ENCODE data around the gene DACT3.
"Not testable (repeated sequence)": the region's sequence is repeated elsewhere in the genome, so short reads cannot be mapped to it uniquely, and the experiment has no call there.

The DACT3 gene

DNA sequence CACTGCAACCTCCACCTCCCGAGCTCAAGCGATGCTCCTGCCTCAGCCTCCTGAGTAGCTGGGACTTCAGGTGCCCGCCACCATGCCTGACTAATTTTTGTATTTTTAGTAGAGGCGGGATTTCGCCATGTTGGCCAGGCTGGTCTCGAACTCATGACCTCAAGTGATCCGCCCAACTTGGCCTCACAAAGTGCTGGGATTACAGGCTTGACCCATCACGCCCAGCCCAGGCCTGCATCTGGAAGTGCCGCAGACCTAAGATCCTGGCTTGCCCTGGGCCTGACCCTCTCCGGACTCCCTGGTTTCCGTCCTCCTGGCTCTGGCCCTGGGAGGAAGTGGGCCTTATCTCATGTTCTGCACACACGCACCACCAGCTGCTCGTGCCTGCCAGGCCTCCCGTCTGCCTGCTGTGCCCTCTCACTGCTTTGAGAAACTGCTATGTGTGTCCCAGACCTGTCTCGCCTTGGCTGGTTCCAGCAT, 31.4 kb downstream of the DACT3 start:
- no peaks in the 10 kb centered on the region for H3K27me3 ChIP-seq (ENCODE audit: insufficient read depth, low read depth, severe bottlenecking)
- TF ChIP-seq, protein P1, sequence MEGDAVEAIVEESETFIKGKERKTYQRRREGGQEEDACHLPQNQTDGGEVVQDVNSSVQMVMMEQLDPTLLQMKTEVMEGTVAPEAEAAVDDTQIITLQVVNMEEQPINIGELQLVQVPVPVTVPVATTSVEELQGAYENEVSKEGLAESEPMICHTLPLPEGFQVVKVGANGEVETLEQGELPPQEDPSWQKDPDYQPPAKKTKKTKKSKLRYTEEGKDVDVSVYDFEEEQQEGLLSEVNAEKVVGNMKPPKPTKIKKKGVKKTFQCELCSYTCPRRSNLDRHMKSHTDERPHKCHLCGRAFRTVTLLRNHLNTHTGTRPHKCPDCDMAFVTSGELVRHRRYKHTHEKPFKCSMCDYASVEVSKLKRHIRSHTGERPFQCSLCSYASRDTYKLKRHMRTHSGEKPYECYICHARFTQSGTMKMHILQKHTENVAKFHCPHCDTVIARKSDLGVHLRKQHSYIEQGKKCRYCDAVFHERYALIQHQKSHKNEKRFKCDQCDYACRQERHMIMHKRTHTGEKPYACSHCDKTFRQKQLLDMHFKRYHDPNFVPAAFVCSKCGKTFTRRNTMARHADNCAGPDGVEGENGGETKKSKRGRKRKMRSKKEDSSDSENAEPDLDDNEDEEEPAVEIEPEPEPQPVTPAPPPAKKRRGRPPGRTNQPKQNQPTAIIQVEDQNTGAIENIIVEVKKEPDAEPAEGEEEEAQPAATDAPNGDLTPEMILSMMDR (IDR thresholded peaks at IDR 0.05; ENCODE audit: low read depth, low read length): no peak
- no peak overlapping the region for H3K4me3 ChIP-seq (ENCODE audit: low read depth, low read length)
- peaks cover 13% of the 10 kb centered on the region for H3K36me3 ChIP-seq
- peak; percentile 51 for DNase-seq
- peak overlapping the region; percentile 95 for H3K27ac ChIP-seq
- no peaks in the 10 kb centered on the region for H3K9me3 ChIP-seq (ENCODE audit: severe bottlenecking)

DNA sequence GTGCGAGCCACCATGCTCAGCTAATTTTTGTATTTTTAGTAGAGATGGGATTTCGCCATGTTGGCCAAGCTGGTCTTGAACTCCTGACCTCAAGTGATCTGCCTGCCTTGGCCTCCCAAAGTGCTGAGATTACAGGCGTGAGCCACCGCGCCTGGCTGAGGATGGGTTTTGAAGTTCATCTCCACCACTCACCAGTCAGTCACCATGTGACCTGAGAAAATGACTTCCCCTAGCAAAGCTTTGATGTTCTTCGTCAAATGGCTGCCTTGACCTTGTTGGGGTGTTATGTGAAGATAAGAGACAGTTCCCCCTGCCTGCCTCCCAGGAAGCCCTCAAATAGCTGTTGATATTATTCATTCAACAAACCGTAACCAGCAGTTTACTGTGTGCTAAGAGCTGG, 32.0 kb downstream of the DACT3 start:
- not testable (repeated sequence) for DNase-seq; H3K4me3 ChIP-seq (ENCODE audit: low read depth, low read length); H3K27me3 ChIP-seq (ENCODE audit: insufficient read depth, low read depth, severe bottlenecking); H3K9me3 ChIP-seq (ENCODE audit: severe bottlenecking)
- H3K27ac ChIP-seq: peak overlapping the region; percentile 95
- H3K36me3 ChIP-seq: peaks cover 13% of the 10 kb centered on the region

DNA sequence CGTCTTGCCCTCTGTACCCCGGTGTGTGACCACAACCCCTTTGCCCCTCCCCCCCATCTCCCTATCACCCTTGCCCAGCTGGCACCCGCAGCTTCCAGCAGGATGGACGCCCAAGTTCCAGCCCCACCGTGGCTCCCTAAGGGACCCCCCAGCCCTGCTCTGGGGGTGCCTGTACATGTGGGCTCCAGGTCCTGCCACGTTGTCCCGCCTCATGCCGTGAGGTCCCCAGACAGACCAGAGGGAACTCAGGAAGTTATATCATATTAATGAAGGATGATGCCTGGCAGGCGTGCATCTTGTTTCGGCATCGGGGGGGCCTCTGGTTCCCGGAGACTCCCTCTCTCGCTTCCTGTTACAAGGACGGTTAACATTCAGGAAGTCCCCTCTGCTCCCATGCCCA, 34.5 kb downstream of the DACT3 start:
- no peak for DNase-seq
- TF ChIP-seq, protein P1 (IDR thresholded peaks at IDR 0.05; ENCODE audit: low read depth, low read length): no peak
- no peaks in the 10 kb centered on the region for H3K9me3 ChIP-seq (ENCODE audit: severe bottlenecking)
- H3K27me3 ChIP-seq (ENCODE audit: insufficient read depth, low read depth, severe bottlenecking): no peaks in the 10 kb centered on the region
- H3K27ac ChIP-seq: no peak overlapping the region
- no peak overlapping the region for H3K4me3 ChIP-seq (ENCODE audit: low read depth, low read length)
- no peaks in the 10 kb centered on the region for H3K36me3 ChIP-seq

DNA sequence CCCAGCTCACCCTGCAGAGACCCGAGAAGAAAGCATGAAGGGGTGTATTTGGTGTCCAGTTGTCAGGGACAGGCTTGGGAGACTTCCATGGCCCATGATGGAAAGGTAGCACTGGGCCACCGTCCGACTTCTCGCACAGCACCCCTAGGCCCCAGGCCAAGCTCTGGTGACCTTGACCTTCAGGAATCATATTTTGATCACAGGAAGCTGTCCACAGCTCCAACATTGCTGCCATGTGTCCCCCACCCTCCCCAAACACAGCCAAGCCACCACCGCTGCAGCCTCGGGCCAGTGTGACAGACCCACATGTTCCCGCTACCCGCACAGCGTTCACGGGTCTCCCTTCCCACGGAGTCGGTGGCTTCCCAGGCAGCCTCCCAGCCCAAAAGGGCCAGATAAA, 35.3 kb downstream of the DACT3 start:
- no peaks in the 10 kb centered on the region for H3K27me3 ChIP-seq (ENCODE audit: insufficient read depth, low read depth, severe bottlenecking)
- DNase-seq: no peak
- TF ChIP-seq, protein P1 (IDR thresholded peaks at IDR 0.05; ENCODE audit: low read depth, low read length): no peak
- H3K27ac ChIP-seq: no peak overlapping the region; the same call in 1 of the 2 replicates
- H3K36me3 ChIP-seq: no peaks in the 10 kb centered on the region
- H3K9me3 ChIP-seq (ENCODE audit: severe bottlenecking): no peaks in the 10 kb centered on the region
- H3K4me3 ChIP-seq (ENCODE audit: low read depth, low read length): no peak overlapping the region

DNA sequence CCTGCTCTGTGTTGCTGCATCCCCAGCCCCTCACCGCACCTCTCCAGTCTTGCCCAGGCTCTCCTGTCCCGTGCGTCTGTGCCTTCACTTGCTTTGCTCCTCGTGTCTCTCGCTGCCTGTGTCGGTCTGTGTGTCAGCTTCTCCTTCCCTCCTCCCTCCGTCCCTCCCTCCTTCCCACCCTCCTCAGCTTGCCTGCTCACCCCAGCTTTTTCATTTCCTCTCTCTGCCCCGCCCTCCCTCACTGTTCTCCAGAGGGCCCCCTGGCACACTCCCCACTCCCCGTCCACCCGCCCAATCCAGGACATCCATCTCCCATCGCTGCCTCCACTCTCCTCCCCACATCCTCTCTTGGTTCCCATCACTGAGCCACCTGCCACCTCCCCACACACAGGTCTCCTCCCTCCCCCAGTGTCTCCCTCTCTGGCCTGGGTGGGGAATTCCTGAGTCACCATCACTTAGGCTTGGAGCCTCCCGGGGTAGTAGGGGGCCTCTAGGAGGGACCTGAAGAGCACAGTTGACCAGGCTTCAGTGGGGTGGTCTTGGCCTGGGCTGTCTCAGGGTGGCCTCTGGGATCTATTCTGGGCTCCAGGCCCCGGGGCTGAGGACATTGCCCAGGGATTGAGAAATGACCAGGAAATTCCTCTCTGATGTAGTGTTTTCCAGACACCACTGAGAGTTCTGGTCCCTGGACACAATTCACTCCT, 35.9 kb downstream of the DACT3 start, which contains the start of gene PTGIR:
PTGIR (minus strand) TSS at position 132 of the 704 bp plus-strand sequence. CDS start 864 bp downstream, outside the sequence.
- no peak within 1 kb of the TSS for H3K4me3 ChIP-seq (ENCODE audit: low read depth, low read length)
- no peaks in the 10 kb centered on the region for H3K36me3 ChIP-seq
- TF ChIP-seq, protein P1 (IDR thresholded peaks at IDR 0.05; ENCODE audit: low read depth, low read length): no peak
- H3K27ac ChIP-seq: no peak within 1 kb of the TSS; the same call in 1 of the 2 replicates
- DNase-seq: peak; percentile 34
- no peaks in the 10 kb centered on the region for H3K9me3 ChIP-seq (ENCODE audit: severe bottlenecking)
- H3K27me3 ChIP-seq (ENCODE audit: insufficient read depth, low read depth, severe bottlenecking): no peaks in the 10 kb centered on the region

DNA sequence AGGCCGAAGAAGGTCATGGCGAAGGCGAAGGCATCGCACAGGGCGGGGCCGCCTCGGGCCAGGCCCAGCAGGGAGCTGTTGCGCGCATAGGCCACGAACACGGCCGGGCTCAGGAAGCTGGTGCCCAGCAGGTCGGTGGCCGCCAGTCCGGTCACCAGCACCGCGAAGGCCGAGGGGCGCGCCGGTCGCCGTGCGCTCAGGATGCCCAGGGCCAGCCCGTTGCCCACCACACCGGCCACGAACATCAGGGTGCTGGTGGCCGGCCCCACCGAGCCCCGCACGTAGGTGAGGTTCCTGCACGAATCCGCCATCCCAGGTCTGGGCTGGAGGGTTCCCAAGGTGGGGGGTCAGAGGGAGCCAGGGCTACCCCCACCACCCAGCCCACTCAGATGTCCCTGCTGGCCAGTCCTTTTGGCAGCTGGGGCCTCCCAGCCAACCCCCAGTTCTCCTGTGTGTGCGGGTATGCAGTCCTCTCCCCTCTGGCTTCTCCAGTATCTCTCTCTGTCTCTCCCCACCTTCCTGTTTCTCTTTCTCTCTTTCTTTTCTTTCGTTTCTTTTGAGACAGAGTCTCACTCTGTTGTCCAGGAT, 37.0 kb downstream of the DACT3 start:
- Histone ChIP-seq H3K4me3 (ENCODE audit: low read depth, low read length) (no peak overlapping the region), H3K27ac (no peak overlapping the region), H3K36me3 (no peaks in the 10 kb centered on the region), H3K9me3 (ENCODE audit: severe bottlenecking) (no peaks in the 10 kb centered on the region), H3K27me3 (ENCODE audit: insufficient read depth, low read depth, severe bottlenecking) (no peaks in the 10 kb centered on the region)
- TF ChIP-seq, protein P1 (IDR thresholded peaks at IDR 0.05; ENCODE audit: low read depth, low read length): no peak
- no peak for DNase-seq
